GM23248 (cell line): ENCODE data around the gene ERCC3. TPM values are rescaled to one million over a fixed set of nuclear protein-coding genes. Genes with fewer than 3 reads are reported as not detected.
A peak's percentile ranks its signal among the peaks of the same experiment; 100 is the strongest.

Experiments
- DNase-seq: peaks from one replicate; pipeline ENCODE4 v3.0.0-alpha.2; 2015
- H2AFZ ChIP-seq: fragments of 200-600 bp; sonication (generic); 2 replicates; pipeline ENCODE4 v1.6.1; 2016; ENCODE audit warnings: antibody characterized with exemption
- H3F3A ChIP-seq: fragments of 200-600 bp; sonication (generic); 2 replicates; pipeline ENCODE4 v1.6.1; 2016; ENCODE audit warnings: mild to moderate bottlenecking, antibody characterized with exemption, mixed run types; ENCODE audit not compliant: insufficient read depth
- H3K27ac ChIP-seq: fragments of 200-600 bp; sonication (generic); 2 replicates; pipeline ENCODE4 v1.5.1; 2016; ENCODE audit warnings: mild to moderate bottlenecking
- H3K27me3 ChIP-seq: fragments of 200-600 bp; sonication (generic); replicated peaks from 2 replicates; pipeline ENCODE4 v1.6.1; 2016; ENCODE audit warnings: mild to moderate bottlenecking; ENCODE audit not compliant: insufficient read depth
- H3K36me3 ChIP-seq: fragments of 200-600 bp; sonication (generic); 2 replicates; pipeline ENCODE4 v1.6.1; 2016; ENCODE audit warnings: low read depth, mild to moderate bottlenecking
- H3K4me1 ChIP-seq: fragments of 200-600 bp; sonication (generic); 2 replicates; pipeline ENCODE4 v1.6.1; 2016; ENCODE audit warnings: mild to moderate bottlenecking; ENCODE audit not compliant: insufficient read depth
- H3K4me2 ChIP-seq: fragments of 200-600 bp; sonication (generic); one replicate; pipeline ENCODE4 v1.6.1; 2016; ENCODE audit warnings: mild to moderate bottlenecking; ENCODE audit not compliant: unreplicated experiment
- H3K4me3 ChIP-seq: fragments of 200-600 bp; sonication (generic); 2 replicates; pipeline ENCODE4 v1.5.1; 2016; ENCODE audit warnings: mild to moderate bottlenecking
- H3K79me2 ChIP-seq: fragments of 200-600 bp; sonication (generic); 2 replicates; pipeline ENCODE4 v1.6.1; 2016; ENCODE audit warnings: mild to moderate bottlenecking; ENCODE audit not compliant: insufficient read depth
- H3K9ac ChIP-seq: fragments of 200-600 bp; sonication (generic); 2 replicates; pipeline ENCODE4 v1.6.1; 2016; ENCODE audit warnings: mild to moderate bottlenecking
- H3K9me2 ChIP-seq: fragments of 200-600 bp; sonication (generic); 2 replicates; pipeline ENCODE4 v1.6.1; 2016; ENCODE audit warnings: mixed run types, mild to moderate bottlenecking, moderate library complexity; ENCODE audit not compliant: insufficient read depth
- H3K9me3 ChIP-seq: fragments of 200-600 bp; sonication (generic); one replicate; pipeline ENCODE4 v1.6.1; 2017; ENCODE audit warnings: low read depth
- H4K20me1 ChIP-seq: fragments of 200-600 bp; sonication (generic); 2 replicates; pipeline ENCODE4 v1.6.0; 2016; ENCODE audit not compliant: insufficient read depth
- EZH2 ChIP-seq: fragments of 200-600 bp; sonication (generic); IDR thresholded peaks from 2 replicates; pipeline ENCODE4 v1.6.1; 2018; ENCODE audit warnings: antibody characterized with exemption, mild to moderate bottlenecking; ENCODE audit not compliant: insufficient read depth, poor library complexity, severe bottlenecking
- EZH2phosphoT487 ChIP-seq: fragments of 200-600 bp; sonication (generic); IDR thresholded peaks from 2 replicates; pipeline ENCODE4 v1.6.1; 2018; ENCODE audit warnings: antibody characterized with exemption, moderate library complexity, mild to moderate bottlenecking, low read depth; ENCODE audit not compliant: insufficient read depth
- WGBS, 2 experiments: methylation state at CpG; one replicate each; pipeline ENCODE4 v1.1.6; 2015 to 2017; ENCODE audit warnings: low lambda C conversion rate in 2 of 2, low coverage in 1 of 2; ENCODE audit errors: missing lambda C conversion rate in 2 of 2; 5-methylcytosine and 5-hydroxymethylcytosine counted together
- in situ Hi-C: fragments of 300-500 bp; cut with MboI; formaldehyde crosslinking; loops from 2 replicates; pipeline ENCODE4 v1.15.0; 2020
- polyA plus RNA-seq: library from polyadenylated mRNA; unstranded; fragments of >200 nt; fragmentation: Nextera tagmentation; extraction: Ambion mirVana; gene quantifications from 2 replicates; pipeline ENCODE4 v1.2.1, GENCODE V29; 2016
- total RNA-seq: library from RNA; depleted of rRNA; stranded (reverse); fragments of >200 nt; shearing (Covaris generic); gene quantifications from 2 replicates; pipeline ENCODE4 v1.2.3, GENCODE V29; 2014

Gene ERCC3
- total and polyA plus RNA-seq, 2 experiments from 2014 or later = 41.8 to 42.9 TPM

GRCh38 chr2:127219171-127220070 lies 74.5 kb downstream of the ERCC3 start:
- Histone ChIP-seq H2AFZ (peak overlapping the region; percentile 78), H4K20me1 (no peaks in the 10 kb centered on the region), H3K79me2 (no peaks in the 10 kb centered on the region), H3K4me1 (peaks cover 10% of the 10 kb centered on the region; the same call in 1 of the 2 replicates), H3K4me3 (peak overlapping the region; percentile 77), H3K9me2 (no peaks in the 10 kb centered on the region), H3F3A (no peaks in the 10 kb centered on the region), H3K27ac (peak overlapping the region; percentile 71), H3K9ac (peak overlapping the region; percentile 84), H3K9me3 (no peaks in the 10 kb centered on the region), H3K36me3 (no peaks in the 10 kb centered on the region), H3K27me3 (no peaks in the 10 kb centered on the region), H3K4me2 (peak overlapping the region; percentile 93)
- in situ Hi-C loops = no loop called here
- DNase-seq = peak; percentile 65
- 1% methylated on average over 25 to 64 of the region's 71 CpGs for WGBS, 2 experiments
- TF ChIP-seq EZH2 (peak; percentile 58), EZH2phosphoT487 (0 out of 2 replicates have a peak, but pooled peaks have one; percentile 9)

- Histone ChIP-seq H3K4me1 (peaks cover 10% of the 10 kb centered on the region; the same call in 1 of the 2 replicates), H3K27me3 (no peaks in the 10 kb centered on the region), H3K9me3 (no peaks in the 10 kb centered on the region), H2AFZ (peak overlapping the region; percentile 78), H4K20me1 (no peaks in the 10 kb centered on the region), H3K79me2 (no peaks in the 10 kb centered on the region), H3K4me2 (peak overlapping the region; percentile 93), H3K9ac (peak overlapping the region; percentile 84), H3F3A (no peaks in the 10 kb centered on the region), H3K36me3 (no peaks in the 10 kb centered on the region), H3K9me2 (no peaks in the 10 kb centered on the region), H3K4me3 (peak overlapping the region; percentile 77), H3K27ac (peak overlapping the region; percentile 71)
- peak; percentile 67 for DNase-seq
- in situ Hi-C loops = no loop called here
- TF ChIP-seq EZH2 = no peak
- WGBS, 2 experiments = 4% methylated on average over 26 to 35 of the region's 35 CpGs
Measured at GRCh38 chr2:127218812-127219170, 75.2 kb downstream of the ERCC3 start.

GRCh38 chr2:127217470-127218325 lies 76.2 kb downstream of the ERCC3 start:
- Histone ChIP-seq H2AFZ (no peak overlapping the region), H3K9me3 (no peaks in the 10 kb centered on the region), H4K20me1 (no peaks in the 10 kb centered on the region), H3K9ac (peak overlapping the region; percentile 84), H3K4me2 (peak overlapping the region; percentile 93), H3K36me3 (no peaks in the 10 kb centered on the region), H3K27me3 (no peaks in the 10 kb centered on the region), H3K79me2 (no peaks in the 10 kb centered on the region), H3K9me2 (no peaks in the 10 kb centered on the region), H3K27ac (peak overlapping the region; percentile 71), H3K4me3 (peak overlapping the region; percentile 77; the same call in 1 of the 2 replicates), H3K4me1 (peaks cover 10% of the 10 kb centered on the region; the same call in 1 of the 2 replicates), H3F3A (no peaks in the 10 kb centered on the region)
- 75 to 81% methylated on average over 14 of the region's 14 CpGs for WGBS, 2 experiments
- in situ Hi-C loops = no loop called here
- DNase-seq = peak; percentile 87
- TF ChIP-seq EZH2 (no peak), EZH2phosphoT487 (no peak)

GRCh38 chr2:127216593-127216992 lies 77.4 kb downstream of the ERCC3 start:
- Histone ChIP-seq H3F3A (no peaks in the 10 kb centered on the region), H3K4me3 (no peak overlapping the region), H3K9me2 (no peaks in the 10 kb centered on the region), H3K79me2 (no peaks in the 10 kb centered on the region), H3K4me2 (no peak overlapping the region), H3K27ac (no peak overlapping the region), H3K9me3 (no peaks in the 10 kb centered on the region), H3K4me1 (peaks cover 10% of the 10 kb centered on the region; the same call in 1 of the 2 replicates), H4K20me1 (no peaks in the 10 kb centered on the region), H2AFZ (no peak overlapping the region), H3K9ac (no peak overlapping the region), H3K27me3 (no peaks in the 10 kb centered on the region), H3K36me3 (no peaks in the 10 kb centered on the region)
- WGBS, 2 experiments = 100% methylated on average over 1 of the region's 1 CpG
- peak; percentile 20 for DNase-seq
- TF ChIP-seq EZH2phosphoT487 (no peak), EZH2 (no peak)
- in situ Hi-C loops = no loop called here
